ENCODE data around the gene CHAF1A.

The CHAF1A gene, protein sequence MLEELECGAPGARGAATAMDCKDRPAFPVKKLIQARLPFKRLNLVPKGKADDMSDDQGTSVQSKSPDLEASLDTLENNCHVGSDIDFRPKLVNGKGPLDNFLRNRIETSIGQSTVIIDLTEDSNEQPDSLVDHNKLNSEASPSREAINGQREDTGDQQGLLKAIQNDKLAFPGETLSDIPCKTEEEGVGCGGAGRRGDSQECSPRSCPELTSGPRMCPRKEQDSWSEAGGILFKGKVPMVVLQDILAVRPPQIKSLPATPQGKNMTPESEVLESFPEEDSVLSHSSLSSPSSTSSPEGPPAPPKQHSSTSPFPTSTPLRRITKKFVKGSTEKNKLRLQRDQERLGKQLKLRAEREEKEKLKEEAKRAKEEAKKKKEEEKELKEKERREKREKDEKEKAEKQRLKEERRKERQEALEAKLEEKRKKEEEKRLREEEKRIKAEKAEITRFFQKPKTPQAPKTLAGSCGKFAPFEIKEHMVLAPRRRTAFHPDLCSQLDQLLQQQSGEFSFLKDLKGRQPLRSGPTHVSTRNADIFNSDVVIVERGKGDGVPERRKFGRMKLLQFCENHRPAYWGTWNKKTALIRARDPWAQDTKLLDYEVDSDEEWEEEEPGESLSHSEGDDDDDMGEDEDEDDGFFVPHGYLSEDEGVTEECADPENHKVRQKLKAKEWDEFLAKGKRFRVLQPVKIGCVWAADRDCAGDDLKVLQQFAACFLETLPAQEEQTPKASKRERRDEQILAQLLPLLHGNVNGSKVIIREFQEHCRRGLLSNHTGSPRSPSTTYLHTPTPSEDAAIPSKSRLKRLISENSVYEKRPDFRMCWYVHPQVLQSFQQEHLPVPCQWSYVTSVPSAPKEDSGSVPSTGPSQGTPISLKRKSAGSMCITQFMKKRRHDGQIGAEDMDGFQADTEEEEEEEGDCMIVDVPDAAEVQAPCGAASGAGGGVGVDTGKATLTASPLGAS

DNA sequence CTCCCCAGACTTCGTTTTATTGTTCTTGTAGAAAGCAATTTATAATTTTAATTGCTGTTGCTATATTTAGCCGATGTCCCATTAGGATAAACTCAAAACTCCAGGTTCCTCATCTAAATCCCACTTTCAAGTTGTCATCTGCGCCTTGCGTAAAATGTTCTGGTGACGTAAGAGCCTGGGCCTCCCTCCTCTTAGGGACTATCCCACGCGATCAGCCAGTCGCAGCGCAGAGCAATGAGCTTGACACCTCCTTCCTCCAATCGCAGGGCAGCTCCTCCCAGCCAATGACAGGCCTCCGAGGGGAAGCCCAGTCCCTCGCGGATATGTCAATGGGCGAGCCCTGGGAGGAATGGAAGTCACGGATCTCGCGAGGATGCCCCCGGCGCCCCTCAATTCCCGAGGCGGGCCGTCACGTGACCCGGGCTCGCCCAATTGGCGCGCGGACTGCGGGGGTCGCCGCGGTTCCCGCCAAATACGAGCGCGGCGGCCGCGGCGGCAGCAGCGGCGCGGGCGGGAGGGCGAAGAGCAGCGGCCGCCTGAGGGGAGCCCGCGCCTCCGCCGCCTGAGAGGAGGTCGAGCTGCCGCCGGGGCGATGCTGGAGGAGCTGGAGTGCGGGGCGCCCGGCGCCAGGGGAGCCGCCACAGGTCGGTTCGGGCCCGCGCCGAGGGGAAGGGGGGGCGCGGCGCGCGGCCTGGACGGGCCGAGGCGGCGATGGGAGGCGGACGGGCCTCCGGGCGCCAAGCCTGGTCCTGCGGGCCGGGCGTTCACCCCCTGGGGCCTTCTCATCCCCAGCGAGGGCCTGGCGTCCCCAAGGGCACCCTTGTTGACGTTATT lies at the start of gene CHAF1A:
Gene CHAF1A, plus strand, starts transcription at position 470 of the 834 bp plus-strand sequence. Its CDS starts 123 bp downstream, at position 593.
- DNase-seq (ENCODE audit: low read depth in 2 of 2), result peak; percentile 99

GRCh38 chr19:4352701-4353121 lies 49.7 kb upstream of the CHAF1A start:
- peak in 1 of 2 donors; percentile 44 for DNase-seq (ENCODE audit: low read depth in 2 of 2)

- DNase-seq (ENCODE audit: low read depth in 2 of 2), result no peak
Observed at GRCh38 chr19:4354282-4354681, 48.2 kb upstream of the CHAF1A start.

DNA sequence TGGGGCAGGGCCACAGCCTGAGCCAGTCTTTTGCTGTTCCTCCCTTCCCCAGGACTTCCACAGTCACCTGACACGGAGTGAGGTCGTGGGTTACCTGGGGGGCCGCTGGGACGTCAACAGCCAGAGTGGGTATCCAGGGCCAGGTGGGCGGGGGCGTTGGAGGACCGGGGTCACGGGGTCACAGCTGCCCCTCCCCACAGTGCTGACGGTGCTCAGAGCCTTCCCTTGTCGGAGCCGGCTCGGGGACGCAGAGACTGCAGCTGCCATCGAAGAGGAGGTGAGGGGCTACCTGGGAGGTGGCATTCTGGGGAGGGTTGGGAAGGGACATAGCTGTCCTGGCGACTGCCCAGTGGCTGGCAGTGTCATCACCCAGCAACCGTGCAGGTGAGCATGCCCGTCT lies 47.5 kb upstream of the CHAF1A start:
- DNase-seq (ENCODE audit: low read depth in 2 of 2), result no peak

DNA sequence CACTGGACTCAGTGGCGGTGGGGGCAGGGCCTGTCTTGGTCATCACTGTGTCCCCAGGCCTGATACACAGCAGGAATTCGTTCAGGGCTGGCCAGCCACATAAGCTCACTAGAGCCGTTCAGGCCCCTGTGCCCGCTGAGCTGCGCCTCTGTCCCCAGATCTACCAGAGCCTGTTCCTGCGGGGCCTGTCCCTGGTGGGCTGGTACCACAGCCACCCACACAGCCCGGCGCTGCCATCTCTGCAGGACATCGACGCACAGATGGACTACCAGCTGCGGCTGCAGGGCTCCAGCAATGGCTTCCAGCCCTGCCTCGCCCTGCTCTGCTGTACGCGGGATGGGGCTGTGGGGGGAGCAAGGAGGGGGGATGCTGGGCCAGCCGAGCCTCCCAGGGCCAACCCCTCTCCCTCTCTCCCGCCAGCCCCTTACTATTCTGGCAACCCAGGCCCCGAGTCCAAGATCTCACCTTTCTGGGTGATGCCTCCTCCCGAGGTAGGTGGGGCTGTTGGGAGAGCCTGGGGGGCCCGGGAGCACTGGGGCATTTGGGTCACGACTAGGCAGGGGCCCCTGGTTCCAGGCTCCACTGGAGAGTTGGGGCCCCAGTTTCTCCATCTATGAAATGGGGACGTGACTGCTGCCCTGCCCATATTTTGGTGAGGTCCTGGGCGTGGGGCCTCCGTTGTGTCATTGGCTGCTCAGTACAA lies 45.2 kb upstream of the CHAF1A start:
- no peak for DNase-seq (ENCODE audit: low read depth in 2 of 2)

DNA sequence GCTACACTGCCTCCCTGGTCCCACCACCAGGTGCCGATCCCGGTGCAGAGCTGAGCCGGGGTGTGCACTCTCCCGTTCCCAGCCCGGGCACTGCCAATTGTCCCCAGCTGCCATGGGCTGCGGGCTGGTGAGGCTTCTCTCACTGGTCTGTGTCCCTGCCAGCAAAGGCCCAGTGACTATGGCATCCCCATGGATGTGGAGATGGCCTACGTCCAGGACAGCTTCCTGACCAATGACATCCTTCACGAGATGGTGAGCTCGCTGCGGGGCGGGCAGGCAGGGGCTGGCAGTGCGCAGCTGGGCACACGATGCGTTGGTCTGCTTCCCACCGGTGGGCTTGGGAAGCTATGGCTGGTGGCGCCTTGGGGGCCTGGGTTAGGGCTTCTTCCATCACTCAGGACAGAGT lies 44.5 kb upstream of the CHAF1A start:
- no peak for DNase-seq (ENCODE audit: low read depth in 2 of 2)

GRCh38 chr19:4358709-4359626 lies 43.5 kb upstream of the CHAF1A start:
- DNase-seq (ENCODE audit: low read depth in 2 of 2), result no peak

GRCh38 chr19:4359627-4360000 lies 42.8 kb upstream of the CHAF1A start:
- DNase-seq (ENCODE audit: low read depth in 2 of 2), result no peak

DNA sequence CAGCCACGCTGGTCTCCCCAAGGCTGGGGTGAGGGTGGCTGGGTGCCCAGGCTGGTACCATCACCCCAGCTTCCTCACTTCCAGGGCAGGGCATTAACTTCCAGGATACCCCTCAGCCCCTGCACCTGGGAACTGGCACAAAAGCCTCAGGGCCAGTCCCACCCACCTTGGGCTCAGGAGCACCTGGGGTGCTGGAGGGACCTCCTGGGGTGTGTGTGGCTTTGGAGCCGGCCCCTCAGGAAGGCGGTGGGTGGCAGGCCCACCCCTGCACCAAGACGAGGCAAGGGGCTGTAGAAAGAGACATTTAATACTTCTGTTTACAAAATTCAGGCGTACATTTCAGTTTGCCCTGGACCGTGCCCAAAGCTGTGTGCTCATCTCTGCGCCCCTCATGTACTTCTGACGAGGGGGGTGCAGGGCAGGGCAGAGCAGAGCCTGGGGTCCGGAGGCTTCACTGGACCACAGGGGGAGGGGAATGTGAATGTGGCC lies 42.3 kb upstream of the CHAF1A start:
- no peak for DNase-seq (ENCODE audit: low read depth in 2 of 2)

DNA sequence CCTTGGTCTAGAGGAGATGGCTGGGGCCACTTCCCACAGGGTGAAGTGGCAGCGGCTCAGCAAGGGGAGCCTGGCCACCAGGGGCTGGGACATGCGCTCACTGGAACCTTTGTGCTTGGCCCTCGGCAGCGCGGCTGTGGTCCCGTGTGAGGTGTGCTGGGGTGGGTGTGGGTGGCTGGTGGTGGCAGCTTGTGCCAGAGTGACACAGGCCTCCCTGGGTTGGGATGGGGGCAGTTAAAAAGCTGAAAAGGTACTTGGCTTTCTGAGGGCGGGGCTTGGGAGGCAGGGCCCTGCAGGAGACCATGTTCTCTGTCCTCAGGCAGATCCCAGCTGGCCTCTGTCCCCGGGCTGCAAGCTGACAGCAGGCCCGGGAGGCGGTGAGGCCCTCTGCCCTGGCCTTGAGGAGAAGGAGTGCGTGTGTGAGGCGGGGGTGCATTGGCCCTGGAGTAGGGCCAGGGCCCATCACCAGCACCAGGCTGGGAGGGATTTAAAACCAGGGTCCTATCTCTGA lies 41.7 kb upstream of the CHAF1A start:
- no peak for DNase-seq (ENCODE audit: low read depth in 2 of 2)

- no peak for DNase-seq (ENCODE audit: low read depth in 2 of 2)
Observed at GRCh38 chr19:4361152-4362046, 41.0 kb upstream of the CHAF1A start.

DNA sequence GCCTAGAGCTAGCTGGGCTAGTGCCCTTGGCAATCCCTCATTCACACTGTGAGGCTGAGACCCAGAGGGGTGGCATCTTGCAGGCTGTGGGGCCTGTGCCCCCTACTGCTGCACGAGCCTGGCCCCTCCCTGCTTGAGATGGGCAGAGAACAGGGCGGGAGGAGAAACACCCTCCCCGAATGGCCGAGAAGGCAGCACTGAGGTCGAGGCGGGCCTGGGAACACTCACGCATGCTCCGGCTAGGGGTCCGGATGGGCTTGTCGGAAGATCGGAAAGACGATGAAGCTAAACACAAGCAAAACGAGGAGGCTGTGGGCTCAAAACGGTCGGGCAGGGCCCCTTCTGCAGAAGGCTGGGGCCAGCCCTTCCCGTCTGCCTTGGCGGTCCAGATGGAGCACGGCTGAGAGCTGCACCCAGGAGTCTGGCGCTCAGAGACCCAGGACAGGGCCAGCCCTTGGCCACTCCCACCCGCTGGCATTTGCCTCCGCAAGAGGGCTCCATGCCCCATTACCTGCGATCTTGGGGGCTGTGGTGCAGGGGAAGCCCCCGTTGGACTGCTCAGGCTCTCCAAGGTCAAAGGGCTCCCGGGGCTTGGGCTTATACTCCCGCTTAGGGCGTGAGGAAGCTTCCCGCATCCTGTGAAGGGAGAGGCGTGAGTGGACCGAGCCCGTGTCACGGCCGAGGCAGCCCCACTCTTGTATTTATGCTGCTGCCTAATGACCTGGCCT lies 40.2 kb upstream of the CHAF1A start:
- DNase-seq (ENCODE audit: low read depth in 2 of 2), result no peak

DNA sequence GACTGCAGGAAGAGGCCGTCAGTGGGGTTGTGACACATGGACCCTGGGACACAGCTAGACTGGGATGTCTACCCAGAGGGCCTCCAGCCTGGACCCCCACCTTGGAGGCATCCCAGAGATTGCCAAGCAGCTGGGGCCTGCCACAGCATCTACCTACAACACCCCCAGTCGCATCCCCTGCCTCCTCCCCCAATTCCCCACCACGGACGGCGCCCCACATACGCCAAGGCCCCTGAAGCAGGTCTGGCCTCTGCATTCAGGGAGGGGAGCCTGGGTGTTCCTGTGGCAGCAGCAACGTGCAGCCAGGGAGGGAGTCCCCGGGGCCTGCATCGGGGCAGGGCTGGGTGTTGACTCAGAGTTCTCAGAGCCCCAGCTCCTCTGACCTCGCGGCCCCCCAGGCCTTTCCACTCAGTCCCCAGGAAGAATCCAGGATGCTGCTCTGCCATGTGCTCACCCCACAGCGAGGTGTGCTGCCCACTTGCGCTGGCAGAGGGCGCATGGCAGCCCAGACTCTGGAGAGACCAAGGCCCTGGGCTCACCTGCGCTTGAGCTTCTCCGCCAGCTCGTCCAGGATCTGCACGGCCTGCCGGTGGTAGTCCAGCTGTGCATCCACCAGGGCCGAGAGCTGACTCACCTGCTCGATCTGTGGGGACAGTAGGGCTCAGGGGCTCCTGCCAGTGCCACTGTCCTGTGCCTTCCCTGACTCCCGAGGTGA lies 39.5 kb upstream of the CHAF1A start:
- DNase-seq (ENCODE audit: low read depth in 2 of 2), result no peak

- DNase-seq (ENCODE audit: low read depth in 2 of 2), result no peak
Observed at GRCh38 chr19:4363571-4364304, 38.7 kb upstream of the CHAF1A start.

DNA sequence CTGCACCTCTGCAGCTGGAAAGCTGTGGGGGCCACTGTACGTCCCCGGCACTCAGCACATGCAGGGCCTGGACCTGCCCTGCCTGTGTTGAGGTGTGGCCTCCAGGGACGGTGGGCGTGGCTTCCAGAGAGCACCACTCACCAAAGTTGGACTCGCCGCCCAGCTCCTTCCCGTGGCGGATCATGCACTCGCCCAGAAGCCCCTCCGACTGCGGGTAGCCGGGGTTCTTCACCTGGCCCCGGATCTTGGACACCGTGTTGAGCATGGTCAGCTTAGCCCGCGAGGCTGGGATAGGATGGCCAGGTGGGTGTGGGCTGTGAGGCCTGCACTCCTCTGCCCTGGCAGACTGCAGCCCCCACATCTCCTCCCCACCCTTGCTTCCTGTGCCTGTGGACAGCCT lies 37.1 kb upstream of the CHAF1A start:
- no peak for DNase-seq (ENCODE audit: low read depth in 2 of 2)
